Endometrium (tissue), 2 donors: ENCODE results near the gene SETBP1.

Source experiments
- FAIRE-seq: peaks from 2 replicates; lab custom pipeline; 2012; peaks lifted over from hg19 to GRCh38; lab: Jason Lieb, UNC
- donor health status: control.
- donor health status: control.

The SETBP1 gene

DNA sequence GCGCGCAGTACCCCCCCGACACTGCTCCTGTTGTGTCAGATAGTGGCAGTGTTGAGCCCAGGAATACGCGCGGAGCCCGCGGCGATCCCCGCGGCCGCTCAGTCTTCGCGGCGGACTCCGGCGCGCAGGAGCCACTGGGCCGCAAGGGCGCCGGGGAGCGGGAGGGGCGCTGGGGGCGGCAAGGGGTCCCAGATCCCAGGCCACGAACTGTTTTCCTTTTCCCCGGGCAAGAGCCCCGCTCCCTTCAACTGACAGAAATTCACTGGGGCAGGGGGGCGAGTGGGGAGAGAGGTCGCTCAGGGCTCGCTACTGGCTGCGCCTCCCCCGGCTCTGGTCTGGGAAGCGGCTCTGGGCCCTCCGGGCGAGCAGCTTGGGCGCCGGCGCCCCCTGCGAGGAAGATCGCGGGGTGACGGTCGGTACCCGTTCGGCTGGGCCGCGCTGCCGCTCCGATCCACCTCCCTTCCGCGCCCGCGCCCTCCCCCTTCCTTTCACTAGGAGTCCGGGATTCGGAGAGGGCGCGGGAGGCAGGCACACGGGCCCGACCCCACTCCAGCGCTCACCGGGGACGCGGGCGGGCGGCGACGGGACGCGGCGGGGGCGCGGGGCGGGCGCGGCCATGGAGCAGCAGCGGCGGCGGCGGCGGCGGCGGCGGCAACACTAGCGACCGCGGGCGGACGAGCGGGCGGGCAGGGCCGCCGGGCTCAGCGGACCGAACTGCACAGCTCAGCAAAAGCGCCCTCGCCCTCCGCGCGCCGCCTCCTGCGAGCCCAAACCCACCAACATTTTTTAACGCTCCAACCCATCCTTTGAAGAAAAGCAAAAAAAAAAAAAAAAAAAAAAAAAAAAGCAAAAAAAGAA is 1.4 kb upstream of the SETBP1 start:
- FAIRE-seq: no peak

DNA sequence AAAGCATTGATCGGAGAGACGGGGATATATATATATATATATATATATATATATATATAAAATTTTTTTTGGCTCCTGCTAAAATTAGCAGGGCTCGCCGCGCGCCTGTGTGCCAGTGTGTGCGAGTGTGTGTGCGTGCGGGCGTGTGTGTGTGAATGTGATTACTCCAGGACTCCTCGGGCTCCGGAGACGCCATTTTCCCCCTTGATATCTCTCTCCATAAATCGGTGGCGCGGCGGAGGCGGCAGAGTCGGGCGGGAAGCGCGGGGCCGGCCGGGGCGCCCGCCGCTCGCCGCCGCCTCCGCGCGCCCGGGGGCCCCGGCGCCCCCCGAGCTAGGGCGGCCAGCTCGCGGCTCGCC is 795 bp upstream of the SETBP1 start:
- no peak for FAIRE-seq

DNA sequence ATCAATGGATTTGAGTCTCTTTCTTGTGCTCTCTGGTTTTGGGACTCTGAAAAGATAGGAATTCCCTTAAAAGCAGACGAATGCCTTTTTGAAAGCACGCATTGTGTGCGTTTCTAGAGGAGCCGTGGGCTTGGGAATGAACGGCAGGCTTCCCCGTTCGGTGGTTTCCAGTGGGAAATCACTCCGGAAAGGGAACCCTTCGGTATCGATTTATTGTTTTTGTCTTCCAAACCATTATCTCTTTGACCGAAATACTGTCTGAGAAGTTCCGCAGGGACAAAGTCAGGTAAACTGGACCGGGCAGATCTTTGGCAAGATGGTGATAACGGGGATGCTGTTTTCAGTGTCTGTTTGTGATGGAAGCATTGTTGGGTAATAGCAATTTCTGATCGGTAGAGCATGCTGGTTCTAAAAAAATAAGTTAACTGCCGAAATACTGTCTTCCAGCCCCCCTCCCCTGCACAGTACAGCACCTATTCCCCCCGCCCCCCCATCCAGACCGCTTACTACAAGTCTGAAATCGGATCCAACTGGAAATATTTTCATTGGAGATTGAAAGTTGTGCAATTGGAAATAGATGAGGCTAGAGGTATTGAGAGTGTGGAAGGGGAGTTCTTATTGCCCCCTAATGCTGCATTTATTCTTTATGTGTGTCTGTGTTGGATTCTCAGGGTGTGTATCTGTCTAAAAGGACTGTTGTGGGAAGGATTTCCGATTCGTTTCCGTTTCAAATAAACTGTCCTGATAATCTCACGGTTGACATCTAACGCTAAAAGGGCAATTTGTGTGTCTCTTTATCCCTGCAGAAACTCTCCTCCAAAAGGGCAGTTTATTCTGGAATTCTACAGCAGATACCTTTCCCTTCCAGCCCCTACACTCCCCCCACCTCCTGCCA is 635 bp downstream of the SETBP1 start:
- FAIRE-seq: no peak

DNA sequence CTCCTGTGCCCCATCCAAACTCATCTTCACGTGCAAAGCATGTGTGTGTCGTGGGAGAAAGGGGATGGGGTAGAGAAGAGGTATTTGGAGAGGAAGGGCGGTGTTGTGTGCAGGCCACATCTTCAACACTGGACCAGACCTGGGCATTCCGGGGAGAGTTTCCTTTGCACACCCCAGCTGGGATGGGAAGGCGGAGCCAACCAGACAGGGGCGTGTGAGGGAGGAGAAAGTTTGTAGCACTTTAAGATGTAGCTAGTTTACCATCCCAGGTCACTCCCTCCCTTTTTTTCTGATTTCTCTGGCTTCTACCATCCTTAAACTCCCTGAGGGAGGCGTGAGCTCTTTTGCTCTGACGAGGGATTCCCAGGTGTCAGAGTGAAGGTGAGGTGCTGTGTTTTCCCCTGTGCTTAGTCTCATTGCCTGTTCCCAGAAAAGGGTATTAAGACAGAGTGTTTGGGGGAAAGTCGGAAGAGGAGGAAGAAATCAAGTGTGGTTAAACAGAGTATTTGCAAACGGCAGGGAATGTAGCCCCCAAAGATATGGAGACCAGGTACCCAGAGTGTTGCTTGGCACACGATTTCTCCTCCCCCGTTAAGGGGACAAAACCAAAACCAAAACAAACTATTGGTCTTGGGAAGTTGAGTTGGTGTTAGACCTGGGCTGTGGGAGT is 1.6 kb downstream of the SETBP1 start:
- no peak for FAIRE-seq

DNA sequence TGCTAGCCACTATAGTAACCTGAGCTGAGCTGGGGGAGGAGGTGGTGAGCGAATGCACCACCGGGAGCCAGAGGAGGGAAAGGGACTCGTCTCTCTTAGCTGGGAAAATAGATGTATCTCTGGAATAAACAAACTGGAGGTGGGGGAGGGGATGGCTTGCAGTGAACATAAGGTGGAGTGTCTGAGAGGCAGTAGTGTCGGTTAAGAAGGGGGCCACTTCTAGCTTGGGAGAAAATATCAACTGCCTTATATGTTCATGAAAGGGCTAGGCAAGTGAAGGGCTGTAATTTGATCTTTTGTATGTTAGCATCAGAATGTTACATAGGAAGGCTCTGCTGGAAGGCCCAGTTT is 2.2 kb downstream of the SETBP1 start:
- no peak for FAIRE-seq

DNA sequence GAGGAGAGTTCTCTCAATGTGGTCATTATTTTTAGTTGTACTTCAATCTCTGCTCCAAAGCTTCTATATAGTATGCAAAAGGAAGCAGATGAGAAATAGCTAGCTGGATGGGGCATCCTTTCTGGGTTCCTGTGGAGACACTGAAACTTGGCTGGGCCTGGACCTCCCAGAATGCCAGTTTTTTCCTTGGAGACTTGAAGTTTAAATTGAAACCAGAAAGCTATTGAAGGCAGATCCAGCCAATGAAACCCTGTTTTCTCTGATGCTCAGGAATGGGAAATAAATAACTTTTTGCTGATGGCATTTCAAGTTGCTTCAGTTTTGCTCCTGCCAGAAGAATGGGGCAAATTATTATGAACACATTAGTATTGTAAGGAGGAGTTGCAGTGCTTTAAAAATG is 2.9 kb downstream of the SETBP1 start:
- no peak for FAIRE-seq

DNA sequence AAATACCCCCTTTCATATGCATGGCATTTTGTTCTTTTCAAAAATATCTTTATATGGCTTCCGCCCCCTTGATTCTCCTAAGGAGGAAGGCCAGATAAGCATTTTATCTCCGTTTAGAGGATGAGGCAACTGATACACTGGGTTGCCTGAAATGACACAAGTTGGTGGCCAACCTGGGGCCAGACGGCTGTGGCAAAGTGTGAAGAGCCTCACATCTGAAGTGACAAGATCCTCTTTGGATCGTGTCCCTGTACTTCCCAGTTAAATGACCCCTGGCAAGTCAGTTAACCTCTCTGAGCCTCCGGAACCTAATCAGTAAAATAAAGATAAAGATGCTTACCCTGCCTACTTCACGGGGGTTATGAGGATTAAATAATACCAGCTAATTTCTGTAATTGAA is 4.6 kb downstream of the SETBP1 start:
- no peak for FAIRE-seq

DNA sequence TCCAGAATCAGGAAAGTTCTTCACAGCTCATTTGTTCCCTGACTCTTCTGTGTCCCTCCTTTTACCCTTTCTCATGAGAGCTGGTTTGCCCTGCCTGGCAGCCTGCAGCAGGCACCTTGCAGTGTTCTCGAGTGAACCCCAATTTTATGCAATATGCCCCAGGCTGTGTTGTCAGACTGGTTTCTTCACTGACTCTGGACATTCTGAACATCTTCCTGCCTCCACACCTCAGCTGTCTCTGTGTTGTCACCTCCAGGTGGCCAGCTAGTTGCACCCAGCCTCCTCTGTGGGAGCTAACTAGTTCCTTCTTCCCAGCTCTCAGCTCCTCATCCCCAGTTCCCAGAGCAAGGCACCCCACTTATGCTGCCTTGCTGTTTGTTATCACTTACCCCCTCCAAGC is 5.5 kb downstream of the SETBP1 start:
- no peak for FAIRE-seq

DNA sequence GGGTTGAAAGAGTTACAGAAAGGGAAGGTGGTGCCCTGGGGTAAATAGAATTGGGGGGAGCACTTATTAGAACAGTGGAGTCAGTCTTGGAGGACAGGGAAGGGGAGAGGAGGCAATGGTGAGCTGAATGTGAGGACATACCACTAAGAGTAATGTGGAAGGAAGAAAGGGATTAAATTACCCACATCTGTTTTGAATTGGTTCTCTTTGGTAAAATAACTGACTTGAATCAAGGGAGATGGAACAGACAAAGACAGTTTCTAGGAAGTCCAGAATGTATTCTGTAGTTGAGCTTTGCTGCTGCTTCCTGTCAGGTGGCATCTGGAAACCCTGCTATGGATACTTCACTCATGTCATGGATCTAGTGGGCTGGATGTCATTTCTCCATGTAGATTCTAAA is 6.7 kb downstream of the SETBP1 start:
- no peak for FAIRE-seq

DNA sequence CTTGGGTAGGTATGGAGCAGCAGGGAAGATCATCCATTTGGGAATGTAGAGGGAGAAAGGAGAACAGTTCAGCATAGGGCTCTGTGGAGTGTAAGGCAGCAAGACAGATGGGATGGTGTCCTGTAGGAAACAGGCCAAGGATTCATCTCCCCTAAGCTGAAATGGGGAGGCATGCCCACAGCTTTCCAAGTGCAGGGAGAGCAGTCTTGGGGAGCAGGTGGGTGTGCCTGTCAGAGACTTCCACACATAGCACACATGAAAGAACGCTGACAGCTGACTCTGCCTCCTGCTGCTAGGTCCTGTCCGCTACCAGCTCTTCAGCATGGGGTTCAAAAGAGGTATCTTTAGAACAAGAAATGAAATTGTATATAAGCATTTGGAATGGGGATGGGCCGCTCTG is 9.0 kb downstream of the SETBP1 start:
- no peak for FAIRE-seq

DNA sequence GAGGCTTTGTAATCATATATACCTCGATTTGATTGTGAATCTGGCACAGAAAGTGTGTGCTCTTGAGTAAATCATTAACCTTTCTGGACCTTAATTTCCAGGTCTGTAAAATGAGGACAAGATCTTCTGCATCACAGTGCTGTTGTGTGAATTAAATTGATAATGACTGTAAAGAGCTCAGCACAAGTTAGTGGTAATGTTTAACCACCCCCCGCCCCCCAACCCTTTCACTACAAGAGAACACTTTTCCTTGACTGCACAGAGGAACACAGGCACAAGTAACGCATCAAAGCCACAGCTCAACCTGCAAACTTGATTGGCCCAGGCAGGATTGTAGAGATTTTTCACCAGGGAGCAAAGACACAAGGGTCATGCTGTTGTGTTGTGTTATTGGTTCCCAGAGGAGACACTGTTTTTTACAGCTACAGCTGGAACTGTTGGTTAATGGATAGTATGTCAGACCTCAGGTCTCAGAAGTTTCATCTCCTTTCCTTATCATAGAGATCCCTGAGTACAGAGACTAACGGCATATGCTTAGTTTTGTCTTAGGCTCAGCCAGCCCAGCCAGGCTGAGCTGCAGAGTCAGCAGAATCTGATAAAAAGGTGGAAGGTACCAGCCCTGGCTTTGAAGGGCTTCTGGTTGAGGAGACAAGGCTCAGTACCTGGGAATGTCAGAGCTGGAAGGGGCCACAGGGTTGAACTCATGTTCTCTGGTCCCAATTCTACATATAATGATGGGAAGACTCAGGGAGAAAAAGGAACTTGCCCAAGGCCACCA is 10.6 kb downstream of the SETBP1 start:
- FAIRE-seq: no peak

DNA sequence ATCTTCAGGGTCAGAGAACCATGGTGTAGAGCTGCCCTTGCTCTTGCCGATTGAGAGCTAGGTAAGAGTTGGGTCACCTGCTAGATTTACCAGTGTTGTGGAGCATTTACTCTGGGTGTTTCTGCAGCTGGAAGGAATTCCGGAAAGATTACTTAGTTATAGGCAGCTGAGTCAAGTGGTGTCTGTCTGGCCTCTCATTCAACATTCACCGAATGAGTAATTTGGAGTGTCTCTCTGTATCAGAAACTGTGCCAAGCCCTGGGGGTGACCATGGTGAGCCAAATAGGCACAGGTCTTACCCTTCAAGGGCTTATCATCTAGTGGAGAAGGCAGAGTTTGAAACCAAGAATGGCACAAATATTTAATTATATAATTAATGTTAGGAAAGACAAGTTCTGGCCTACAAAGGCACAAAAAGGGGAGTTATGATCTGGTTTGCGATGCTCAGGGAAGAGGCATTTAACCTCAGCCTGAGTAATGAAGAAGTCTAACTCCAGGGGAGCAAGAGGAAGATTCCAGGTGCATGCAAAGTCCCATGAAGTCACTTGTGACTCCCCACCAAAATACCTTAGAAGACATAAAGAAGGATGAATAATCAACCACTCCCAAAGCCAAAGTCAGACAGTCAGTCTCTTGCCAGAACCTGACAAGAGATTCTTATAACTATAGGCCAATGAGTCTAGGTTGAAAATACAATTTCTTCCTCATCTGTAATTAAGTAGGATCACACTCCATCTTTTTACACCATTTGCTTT is 12.5 kb downstream of the SETBP1 start:
- no peak for FAIRE-seq

DNA sequence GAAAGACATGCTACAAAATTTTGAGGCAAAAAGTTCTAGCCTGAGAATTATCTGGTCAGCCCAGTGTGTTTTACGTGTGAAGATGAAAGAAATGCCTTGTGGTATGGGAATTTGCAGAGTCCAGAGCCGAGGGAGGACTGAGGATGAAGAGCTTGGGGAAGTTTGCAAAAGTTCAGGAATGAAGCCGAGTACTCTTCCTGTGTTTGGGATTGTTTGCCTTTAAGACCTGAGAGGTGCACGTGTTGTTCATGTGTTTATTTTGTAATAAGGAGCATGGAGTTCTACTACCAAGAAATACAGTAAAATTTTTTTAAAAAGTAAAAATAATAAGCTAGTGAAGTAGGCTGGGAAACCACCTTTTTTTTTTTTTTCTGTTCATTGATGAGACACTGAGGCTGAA is 14.8 kb downstream of the SETBP1 start:
- FAIRE-seq: no peak

DNA sequence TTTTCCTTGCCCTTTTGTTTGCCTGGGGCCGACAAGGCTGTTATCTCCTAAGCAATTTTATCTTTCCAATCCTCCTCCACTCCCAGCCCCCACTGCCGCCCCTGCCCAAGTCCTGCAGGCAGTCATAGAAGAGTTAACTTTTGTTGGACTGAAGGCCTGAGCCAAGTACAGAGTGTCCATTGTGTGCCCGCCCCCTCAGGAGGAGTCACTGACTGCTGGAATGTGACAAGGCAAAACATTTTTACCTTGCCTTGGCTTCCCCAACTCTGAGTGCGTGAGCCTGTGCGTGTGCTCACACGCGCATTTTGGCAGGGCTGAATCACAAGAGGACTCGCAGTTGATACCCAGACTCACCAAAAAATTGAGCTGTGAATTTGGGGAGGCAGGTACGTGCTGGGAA is 16.2 kb downstream of the SETBP1 start:
- no peak for FAIRE-seq

DNA sequence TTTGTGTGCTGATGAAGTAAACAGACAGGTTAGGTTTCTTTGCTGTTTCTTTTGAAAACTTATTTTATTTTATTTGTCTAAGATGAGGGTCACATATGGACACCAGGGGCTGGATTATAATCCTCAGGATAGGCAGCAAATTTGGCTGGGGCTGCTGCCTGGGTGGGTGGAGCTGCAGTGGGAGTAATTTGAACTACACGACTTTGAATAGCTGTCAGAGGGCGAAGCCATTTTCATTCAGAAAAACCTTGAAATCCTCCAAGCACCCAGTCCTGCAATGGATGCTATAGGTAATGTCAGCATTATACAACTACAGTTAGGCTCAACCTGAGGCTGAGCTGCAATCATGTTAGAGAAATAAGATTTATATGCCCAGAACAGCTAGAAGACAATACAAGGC is 16.6 kb downstream of the SETBP1 start:
- FAIRE-seq: no peak

DNA sequence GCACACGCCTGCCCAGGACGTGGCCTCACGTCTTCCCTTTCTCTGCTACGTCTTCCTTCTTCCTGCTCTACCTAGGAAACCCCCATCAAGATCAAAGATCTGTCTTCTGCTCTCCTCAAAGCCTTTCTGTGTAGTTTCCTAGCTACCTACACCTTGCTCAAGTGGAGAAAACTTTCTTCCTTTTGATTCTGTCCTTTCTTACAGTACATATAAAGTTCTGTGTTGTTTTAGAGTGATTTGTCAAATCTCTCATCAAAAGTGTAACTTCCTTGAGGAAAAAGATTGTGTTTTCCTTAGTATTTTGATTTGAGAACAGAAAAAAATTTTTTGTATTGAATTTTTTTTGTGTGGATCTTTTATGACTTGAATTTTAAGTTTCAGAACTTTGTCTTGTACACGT is 17.8 kb downstream of the SETBP1 start:
- peak; percentile 71 for FAIRE-seq

DNA sequence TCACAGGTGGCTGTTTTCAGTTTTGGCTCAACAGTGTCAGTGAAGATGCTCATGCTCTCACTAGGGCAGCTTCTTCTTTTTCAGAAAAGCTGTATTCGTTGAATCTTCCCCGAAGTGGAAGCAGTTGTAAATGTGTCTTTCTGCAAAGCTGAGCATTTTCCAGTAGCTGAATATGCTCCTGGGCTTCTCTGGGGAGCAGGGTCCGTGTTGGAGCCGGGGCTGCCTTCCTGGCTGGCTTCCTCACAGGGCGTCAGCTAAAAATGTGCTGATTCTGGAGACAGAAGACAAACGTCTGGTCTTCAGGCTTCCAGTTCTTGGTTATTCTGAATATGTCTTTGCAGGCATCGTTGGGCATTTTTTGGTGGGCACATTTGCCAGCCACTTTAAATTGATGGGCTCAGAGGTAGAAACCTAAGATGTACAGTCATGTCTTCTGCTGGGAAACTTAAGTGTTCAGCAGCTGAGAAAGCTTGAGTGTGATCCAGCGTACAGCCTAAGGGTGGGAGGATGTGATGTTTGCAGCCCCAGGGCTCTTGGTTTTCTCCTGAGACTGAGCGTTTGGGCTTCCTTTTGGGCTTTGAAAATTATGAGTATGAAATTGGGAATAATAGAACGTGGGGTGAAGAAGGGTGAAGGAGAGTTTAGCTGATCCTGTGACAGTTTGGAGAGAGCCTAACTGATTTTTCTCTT is 19.0 kb downstream of the SETBP1 start:
- FAIRE-seq: no peak

DNA sequence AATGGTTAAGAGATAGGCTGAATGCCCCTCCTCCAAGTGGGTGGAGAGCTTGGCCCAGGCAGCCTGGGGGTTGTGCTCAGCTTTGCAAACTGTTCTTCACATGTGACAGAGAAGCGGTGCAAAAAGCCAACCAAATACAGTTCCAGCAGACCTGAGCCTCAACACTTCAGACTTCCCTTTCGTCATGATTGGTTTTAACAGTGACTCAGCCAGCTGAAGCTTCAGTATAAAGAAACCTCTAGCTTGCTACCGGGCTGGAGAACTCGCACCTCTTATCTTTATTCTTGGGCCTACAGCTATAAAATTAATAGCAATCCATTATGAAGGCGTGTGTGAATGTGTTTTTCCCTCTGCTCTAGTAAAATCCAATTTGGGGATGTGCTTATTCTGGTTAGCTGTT is 20.0 kb downstream of the SETBP1 start:
- FAIRE-seq: no peak

DNA sequence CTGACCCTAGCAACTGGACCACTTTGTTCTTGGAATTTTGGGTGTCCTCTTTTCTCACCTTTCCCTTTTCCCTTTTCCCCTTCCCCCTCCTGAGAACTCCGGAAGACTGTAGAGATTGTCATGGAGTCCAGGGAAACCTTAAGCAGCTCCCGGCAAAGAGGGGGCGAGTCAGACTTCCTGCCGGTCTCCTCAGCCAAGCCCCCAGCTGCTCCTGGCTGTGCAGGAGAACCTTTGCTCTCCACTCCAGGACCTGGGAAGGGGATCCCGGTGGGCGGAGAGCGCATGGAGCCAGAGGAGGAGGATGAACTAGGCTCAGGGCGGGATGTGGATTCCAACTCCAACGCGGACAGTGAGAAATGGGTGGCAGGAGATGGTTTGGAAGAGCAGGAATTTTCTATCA is 20.5 kb downstream of the SETBP1 start:
- FAIRE-seq: no peak

DNA sequence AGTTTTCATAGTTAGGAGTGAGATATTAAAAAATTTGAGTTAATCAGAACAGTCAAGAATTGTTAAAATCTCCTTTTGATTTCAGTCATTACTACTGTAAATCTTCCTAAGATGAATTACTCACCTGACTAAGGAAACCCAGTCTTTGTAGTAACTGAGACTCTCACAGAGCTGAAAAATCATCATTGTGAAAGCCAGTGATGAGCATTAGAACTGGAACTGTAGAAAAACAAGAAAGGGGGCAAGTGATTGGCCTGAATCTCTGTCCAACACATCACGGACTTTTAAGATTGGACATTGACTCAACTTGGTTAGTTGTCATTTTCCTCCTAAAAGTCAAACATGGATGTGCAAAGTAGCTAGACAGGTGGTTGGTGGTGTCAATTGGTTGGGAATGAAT is 21.9 kb downstream of the SETBP1 start:
- no peak for FAIRE-seq
